ENCODE results near the gene CRACDL. TPM values are rescaled to one million over a fixed set of nuclear protein-coding genes. Genes with fewer than 3 reads are reported as not detected.

The CRACDL gene
- total and polyA plus RNA-seq, 2 of the 13 experiments (the other 11 are each of a cell fraction or from before 2014, with no cell fraction given), result 0.15 to 0.26 TPM

GRCh38 chr2:98847853-98848252 is 88.2 kb downstream of the CRACDL start:
- no peak overlapping the region for H3K9ac ChIP-seq (ENCODE audit: insufficient read depth, low read depth, low read length)
- no TSS peak for BruUV-seq (replicated peaks)
- no peak overlapping the region for H2AFZ ChIP-seq (ENCODE audit: low read length)
- CTCF ChIA-PET (ENCODE audit: low intra/inter-chr PET ratio, low total read pairs), result no interaction called here
- H3K36me3 ChIP-seq (replicated peaks in 1 of 2; ENCODE audit: control insufficient read depth in 1 of 2, insufficient read depth in 2 of 2, low read length in 2 of 2), result no peaks in the 10 kb centered on the region
- 52% methylated on average over 5 of the region's 5 CpGs for WGBS (ENCODE audit: low lambda C conversion rate)
- H3K27ac ChIP-seq (ENCODE audit: extremely low read length, insufficient read depth, low read length), result no peak overlapping the region
- H4K20me1 ChIP-seq (ENCODE audit: insufficient read depth, low read length), result no peaks in the 10 kb centered on the region
- FAIRE-seq (no peak), DNase-seq (ENCODE audit: low spot score) (no peak), ATAC-seq (no peak)
- TF ChIP-seq KAT2B (IDR thresholded peaks at IDR 0.05; ENCODE audit: borderline replicate concordance, low read depth, low read length) (no peak), ZBTB44 (CRISPR knock-in tag; IDR thresholded peaks at IDR 0.05) (no peak), U2AF1 (optimal IDR thresholded peaks at IDR 0.05; ENCODE audit: low read depth, low read length) (no peak), KLF12 (CRISPR knock-in tag; IDR thresholded peaks at IDR 0.05; ENCODE audit: borderline replicate concordance) (no peak), ISL2 (CRISPR knock-in tag; IDR thresholded peaks at IDR 0.05) (no peak), SMARCE1 (IDR thresholded peaks at IDR 0.05; ENCODE audit: borderline replicate concordance) (no peak), ZNF567 (CRISPR knock-in tag; IDR thresholded peaks at IDR 0.05; ENCODE audit: borderline replicate concordance) (no peak), ZNF547 (CRISPR knock-in tag; IDR thresholded peaks at IDR 0.05) (no peak), ZNF383 (CRISPR knock-in tag; IDR thresholded peaks at IDR 0.05; ENCODE audit: borderline replicate concordance) (no peak), KLF16 (CRISPR knock-in tag; IDR thresholded peaks at IDR 0.05) (no peak), ZFP36L2 (CRISPR knock-in tag; IDR thresholded peaks at IDR 0.05) (no peak), DMAP1 (CRISPR knock-in tag; IDR thresholded peaks at IDR 0.05) (no peak), HNRNPK (IDR thresholded peaks at IDR 0.05; ENCODE audit: low read depth, low read length, poor library complexity, severe bottlenecking) (no peak), ZNF484 (CRISPR knock-in tag; IDR thresholded peaks at IDR 0.05; ENCODE audit: borderline replicate concordance, low read depth) (no peak), RBM39 (IDR thresholded peaks at IDR 0.05; ENCODE audit: low read depth, low read length, poor library complexity, severe bottlenecking) (no peak), ZSCAN20 (CRISPR knock-in tag; IDR thresholded peaks at IDR 0.05; ENCODE audit: borderline replicate concordance) (no peak), ZNF329 (CRISPR knock-in tag; IDR thresholded peaks at IDR 0.05; ENCODE audit: low read depth) (no peak), ZNF275 (CRISPR knock-in tag; IDR thresholded peaks at IDR 0.05; ENCODE audit: borderline replicate concordance) (no peak), ZIK1 (CRISPR knock-in tag; IDR thresholded peaks at IDR 0.05; ENCODE audit: borderline replicate concordance, low read depth) (no peak), PRMT3 (CRISPR knock-in tag; IDR thresholded peaks at IDR 0.05; ENCODE audit: borderline replicate concordance, low read depth) (no peak)
- H3K4me3 ChIP-seq (replicated peaks in 1 of 3; ENCODE audit: insufficient read depth in 1 of 3, low read depth in 2 of 3, low read length in 3 of 3), result no peak overlapping the region
- no peak overlapping the region for H3K4me2 ChIP-seq (ENCODE audit: low read depth, low read length)
- POLR2A ChIA-PET, result no interaction called here
- no peaks in the 10 kb centered on the region for H3K9me3 ChIP-seq (ENCODE audit: low read length)
- peaks cover 21% of the 10 kb centered on the region for H3K4me1 ChIP-seq (ENCODE audit: insufficient read depth, low read length)
- in situ Hi-C loops (cut with HindIII; ENCODE audit: extremely low pct_ligation_motif_present, low pct_unique_long_range_greater_than_20kb), result loop anchor here (25.0 kb wide), 1 partner anchor 436 kb away; no protein-coding TSS in a partner anchor
- H3K79me2 ChIP-seq (ENCODE audit: insufficient read depth, low read length), result no peaks in the 10 kb centered on the region
- H3K27me3 ChIP-seq (ENCODE audit: control insufficient read depth in 1 of 2, insufficient read depth in 2 of 2, low read length in 2 of 2), result peaks cover 0 to 9% of the 10 kb centered on the region in 2 experiments; a peak in 1 of 5 replicates
- intact Hi-C loops (cut with micrococcal nuclease; ENCODE audit: unreplicated experiment), result no loop called here
